HG03039 (cell line): ENCODE data around the gene AOAH.
"Not testable (repeated sequence)": the region's sequence is repeated elsewhere in the genome, so short reads cannot be mapped to it uniquely, and the experiment has no call there.

ENCODE experiments used
- ATAC-seq: cut with Tn5 transposase; IDR thresholded peaks from one replicate; pipeline ENCODE4 v1.9.1; 2021; ENCODE audit warnings: mild to moderate bottlenecking, moderate library complexity; ENCODE audit not compliant: unreplicated experiment

Gene AOAH

GRCh38 chr7:36659172-36659516 is 65.2 kb downstream of the AOAH start:
- no peak for ATAC-seq

- no peak for ATAC-seq
These were observed 65.7 kb downstream of the AOAH start for GRCh38 chr7:36658335-36659171.

GRCh38 chr7:36657036-36657660 is 67.1 kb downstream of the AOAH start:
- no peak for ATAC-seq

GRCh38 chr7:36654436-36654835 is 69.9 kb downstream of the AOAH start:
- ATAC-seq = no peak

GRCh38 chr7:36653663-36654355 is 70.5 kb downstream of the AOAH start:
- ATAC-seq = no peak

GRCh38 chr7:36653008-36653662 is 71.2 kb downstream of the AOAH start:
- no peak for ATAC-seq

- no peak for ATAC-seq
These were observed 71.9 kb downstream of the AOAH start for GRCh38 chr7:36652431-36652830.

- no peak for ATAC-seq
These were observed 72.9 kb downstream of the AOAH start for GRCh38 chr7:36651404-36651803.

GRCh38 chr7:36650766-36651312 is 73.5 kb downstream of the AOAH start:
- ATAC-seq = no peak

- no peak for ATAC-seq
These were observed 74.0 kb downstream of the AOAH start for GRCh38 chr7:36650320-36650719.

- not testable (repeated sequence) for ATAC-seq
These were observed 75.0 kb downstream of the AOAH start for GRCh38 chr7:36649319-36649718.

GRCh38 chr7:36648441-36648840 is 75.9 kb downstream of the AOAH start:
- no peak for ATAC-seq

GRCh38 chr7:36644625-36645422 is 79.5 kb downstream of the AOAH start:
- no peak for ATAC-seq

- no peak for ATAC-seq
These were observed 81.9 kb downstream of the AOAH start for GRCh38 chr7:36642414-36642813.

GRCh38 chr7:36642010-36642409 is 82.3 kb downstream of the AOAH start:
- no peak for ATAC-seq

- ATAC-seq = no peak
These were observed 83.6 kb downstream of the AOAH start for GRCh38 chr7:36640682-36641081.

- ATAC-seq = no peak
These were observed 84.5 kb downstream of the AOAH start for GRCh38 chr7:36639826-36640225.

- ATAC-seq = no peak
These were observed 85.6 kb downstream of the AOAH start for GRCh38 chr7:36638586-36639263.

- ATAC-seq = no peak
These were observed 86.2 kb downstream of the AOAH start for GRCh38 chr7:36638140-36638539.

- no peak for ATAC-seq
These were observed 86.9 kb downstream of the AOAH start for GRCh38 chr7:36637417-36637816.
